Measurements from ENCODE around the gene DCPS. TPM values are rescaled to one million over a fixed set of nuclear protein-coding genes. Genes with fewer than 3 reads are reported as not detected.

Gene DCPS
- total and polyA plus RNA-seq, 8 donors = 8.4 to 16.6 (median 10.5) TPM

DNA sequence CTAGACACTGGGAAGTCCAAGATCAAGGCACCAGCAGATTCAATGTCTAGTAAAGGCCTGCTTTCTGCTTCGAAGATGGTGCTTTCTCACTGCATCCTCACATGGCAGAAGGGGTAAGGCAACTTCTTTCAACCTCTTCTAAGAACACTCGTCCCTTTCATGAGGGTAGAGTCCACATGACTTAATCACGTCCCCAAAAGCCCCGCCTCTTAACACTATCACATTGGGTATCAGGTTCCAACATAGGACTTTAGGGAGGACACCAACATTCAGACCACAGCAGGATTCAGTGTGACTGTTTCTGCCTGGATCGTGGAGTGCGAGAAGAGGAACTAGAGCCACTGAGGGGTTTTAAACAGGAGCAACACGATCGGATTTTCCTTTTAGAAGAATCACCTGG is 24.7 kb upstream of the DCPS start:
- Histone ChIP-seq H3K36me3 (no peaks in the 10 kb centered on the region), H3K4me1 (peaks cover 0 to 9% (median 3%) of the 10 kb centered on the region in 3 donors), H3K27ac (no peak overlapping the region), H3K27me3 (no peaks in the 10 kb centered on the region), H3K4me3 (no peak overlapping the region), H3K9me3 (no peaks in the 10 kb centered on the region)
- intact Hi-C loops (cut with DNase I) = no loop called here
- TF ChIP-seq, protein P1, sequence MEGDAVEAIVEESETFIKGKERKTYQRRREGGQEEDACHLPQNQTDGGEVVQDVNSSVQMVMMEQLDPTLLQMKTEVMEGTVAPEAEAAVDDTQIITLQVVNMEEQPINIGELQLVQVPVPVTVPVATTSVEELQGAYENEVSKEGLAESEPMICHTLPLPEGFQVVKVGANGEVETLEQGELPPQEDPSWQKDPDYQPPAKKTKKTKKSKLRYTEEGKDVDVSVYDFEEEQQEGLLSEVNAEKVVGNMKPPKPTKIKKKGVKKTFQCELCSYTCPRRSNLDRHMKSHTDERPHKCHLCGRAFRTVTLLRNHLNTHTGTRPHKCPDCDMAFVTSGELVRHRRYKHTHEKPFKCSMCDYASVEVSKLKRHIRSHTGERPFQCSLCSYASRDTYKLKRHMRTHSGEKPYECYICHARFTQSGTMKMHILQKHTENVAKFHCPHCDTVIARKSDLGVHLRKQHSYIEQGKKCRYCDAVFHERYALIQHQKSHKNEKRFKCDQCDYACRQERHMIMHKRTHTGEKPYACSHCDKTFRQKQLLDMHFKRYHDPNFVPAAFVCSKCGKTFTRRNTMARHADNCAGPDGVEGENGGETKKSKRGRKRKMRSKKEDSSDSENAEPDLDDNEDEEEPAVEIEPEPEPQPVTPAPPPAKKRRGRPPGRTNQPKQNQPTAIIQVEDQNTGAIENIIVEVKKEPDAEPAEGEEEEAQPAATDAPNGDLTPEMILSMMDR (IDR thresholded peaks at IDR 0.05) = no peak
- FAIRE-seq (no peak), DNase-seq (no peak), ATAC-seq (no peak)
- WGBS, 2 donors = 72 to 81% methylated on average over 8 of the region's 8 CpGs

DNA sequence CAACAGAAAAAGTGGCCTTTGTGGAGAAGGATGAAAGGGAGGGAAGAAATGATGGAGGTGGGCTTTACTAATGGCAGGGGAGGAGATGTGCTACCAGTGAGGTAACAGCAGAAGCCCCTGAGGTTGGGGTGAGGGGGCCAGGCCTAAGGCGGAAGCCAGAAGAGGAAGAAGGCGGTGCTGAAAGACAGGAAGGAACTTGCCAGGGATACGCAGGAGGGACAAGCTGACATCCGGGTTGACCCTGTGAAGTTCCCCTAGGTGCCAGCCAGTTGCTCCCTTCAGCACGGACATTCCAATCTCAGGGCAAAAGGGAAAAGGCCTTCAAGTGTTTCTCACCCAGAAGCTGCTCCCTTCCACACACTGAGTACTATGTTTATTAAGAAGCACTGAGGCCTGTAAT is 23.3 kb upstream of the DCPS start:
- Histone ChIP-seq H3K4me1 (peaks cover 0 to 18% (median 3%) of the 10 kb centered on the region in 3 donors), H3K36me3 (no peaks in the 10 kb centered on the region), H3K4me3 (no peak overlapping the region), H3K27me3 (no peaks in the 10 kb centered on the region), H3K9me3 (no peaks in the 10 kb centered on the region), H3K27ac (no peak overlapping the region)
- FAIRE-seq = no peak
- ATAC-seq = no peak
- TF ChIP-seq, protein P1 (IDR thresholded peaks at IDR 0.05) = no peak
- intact Hi-C loops (cut with DNase I) = no loop called here
- WGBS, 2 donors = 86 to 87% methylated on average over 5 of the region's 5 CpGs
- no peak for DNase-seq

- TF ChIP-seq, protein P1 (IDR thresholded peaks at IDR 0.05) = no peak
- H3K4me3 ChIP-seq = no peak overlapping the region
- no peaks in the 10 kb centered on the region for H3K27me3 ChIP-seq
- no peak for FAIRE-seq
- WGBS, 2 donors = 78 to 82% methylated on average over 6 of the region's 6 CpGs
- H3K4me1 ChIP-seq = peaks cover 0 to 18% (median 3%) of the 10 kb centered on the region in 3 donors
- intact Hi-C loops (cut with DNase I) = no loop called here
- H3K27ac ChIP-seq = no peak overlapping the region
- ATAC-seq = no peak
- no peaks in the 10 kb centered on the region for H3K36me3 ChIP-seq
- DNase-seq = no peak
- no peaks in the 10 kb centered on the region for H3K9me3 ChIP-seq
These were observed 22.6 kb upstream of the DCPS start for GRCh38 chr11:126281245-126281644.

- WGBS, 2 donors = 89 to 97% methylated on average over 10 of the region's 10 CpGs
- no peaks in the 10 kb centered on the region for H3K9me3 ChIP-seq
- ATAC-seq = no peak
- H3K4me3 ChIP-seq = no peak overlapping the region
- H3K27me3 ChIP-seq = no peaks in the 10 kb centered on the region
- H3K4me1 ChIP-seq = peaks cover 0 to 18% (median 3%) of the 10 kb centered on the region in 3 donors
- no peak for DNase-seq
- H3K36me3 ChIP-seq = no peaks in the 10 kb centered on the region
- H3K27ac ChIP-seq = peak overlapping the region in 1 of 4 donors; percentile 88
- TF ChIP-seq, protein P1 (IDR thresholded peaks at IDR 0.05) = no peak
- FAIRE-seq = no peak
- intact Hi-C loops (cut with DNase I) = no loop called here
These were observed 22.1 kb upstream of the DCPS start for GRCh38 chr11:126281666-126282175.

DNA sequence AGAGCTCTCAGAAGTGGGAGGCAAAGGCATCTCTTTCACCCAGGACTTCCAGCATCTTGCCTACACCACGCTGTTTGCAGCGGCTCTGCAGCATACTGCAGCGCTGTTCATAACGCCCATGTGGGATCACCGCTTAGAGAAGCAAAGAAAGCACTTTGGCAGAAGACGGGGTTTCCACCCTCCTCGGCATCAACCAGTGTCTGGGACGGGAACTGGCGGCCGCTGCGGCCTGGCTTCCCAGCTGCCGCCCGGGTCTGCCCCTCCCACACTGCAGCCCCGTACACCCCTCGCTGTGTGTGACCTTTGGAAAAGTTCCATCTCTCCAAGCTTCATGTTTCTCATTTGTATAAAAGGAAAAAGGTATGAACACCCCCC is 21.5 kb upstream of the DCPS start:
- 2% methylated on average over 15 of the region's 15 CpGs for WGBS, 2 donors
- TF ChIP-seq, protein P1 (IDR thresholded peaks at IDR 0.05) = no peak

More for the DNA sequence above, 21.5 kb upstream of the DCPS start:
- H3K27ac ChIP-seq = peak overlapping the region; percentile 84 to 90 (median 88)
- ATAC-seq = peak; percentile 56 to 75 (median 70)
- H3K9me3 ChIP-seq = no peaks in the 10 kb centered on the region
- DNase-seq = peak in 4 of 6 donors; percentile 34 to 71 (median 44)
- H3K4me3 ChIP-seq = peak overlapping the region; percentile 56 to 77 (median 72)
- intact Hi-C loops (cut with DNase I) = no loop called here
- no peak for FAIRE-seq
- H3K36me3 ChIP-seq = no peaks in the 10 kb centered on the region
- H3K27me3 ChIP-seq = no peaks in the 10 kb centered on the region
- H3K4me1 ChIP-seq = peaks cover 0 to 18% (median 3%) of the 10 kb centered on the region in 3 donors

All from pancreas (tissue), 10 donors.